ENCODE results near the gene MIGA1. TPM values are rescaled to one million over a fixed set of nuclear protein-coding genes. Genes with fewer than 3 reads are reported as not detected.
"Not testable (repeated sequence)": the region's sequence is repeated elsewhere in the genome, so short reads cannot be mapped to it uniquely, and the experiment has no call there.

Gene MIGA1
- total RNA-seq, 1 donor from 2014 or later: 28.5 TPM

DNA sequence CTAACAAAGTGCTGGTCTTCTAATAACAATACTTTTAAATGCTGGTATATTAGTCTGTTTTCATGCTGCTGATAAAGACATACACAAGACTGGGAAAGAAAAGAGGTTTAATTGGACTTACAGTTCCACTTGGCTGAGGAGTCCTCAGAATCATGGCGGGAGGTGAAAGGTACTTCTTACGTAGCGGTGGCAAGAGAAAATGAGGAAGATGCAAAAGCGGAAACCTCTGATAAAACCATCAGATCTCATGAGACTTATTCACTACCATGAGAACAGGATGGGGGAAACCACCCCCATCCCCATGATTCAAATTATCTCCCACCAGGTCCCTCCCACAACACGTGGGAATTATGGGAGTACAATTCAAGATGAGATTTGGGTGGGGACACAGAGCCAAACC is 139.5 kb downstream of the MIGA1 start:
- DNase-seq: not testable (repeated sequence)

DNA sequence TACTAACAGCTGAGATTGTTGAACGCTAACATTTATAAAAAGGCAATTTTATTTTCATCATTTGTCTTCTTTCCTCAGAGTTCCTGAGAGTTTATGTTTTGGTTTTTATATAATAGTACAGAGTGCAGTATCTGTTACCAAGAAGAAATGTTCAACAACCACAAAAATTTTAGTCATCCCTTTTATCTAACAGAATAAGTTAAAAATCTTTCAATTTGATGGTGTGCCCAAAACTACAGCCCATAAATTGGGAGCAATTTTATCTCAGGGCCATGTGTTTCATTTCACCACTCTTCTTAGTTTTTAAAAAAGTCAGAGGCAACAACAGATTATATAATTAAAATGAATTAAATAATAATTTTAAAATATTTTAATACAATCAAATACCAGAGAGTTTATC is 146.1 kb downstream of the MIGA1 start:
- no peak for DNase-seq

DNA sequence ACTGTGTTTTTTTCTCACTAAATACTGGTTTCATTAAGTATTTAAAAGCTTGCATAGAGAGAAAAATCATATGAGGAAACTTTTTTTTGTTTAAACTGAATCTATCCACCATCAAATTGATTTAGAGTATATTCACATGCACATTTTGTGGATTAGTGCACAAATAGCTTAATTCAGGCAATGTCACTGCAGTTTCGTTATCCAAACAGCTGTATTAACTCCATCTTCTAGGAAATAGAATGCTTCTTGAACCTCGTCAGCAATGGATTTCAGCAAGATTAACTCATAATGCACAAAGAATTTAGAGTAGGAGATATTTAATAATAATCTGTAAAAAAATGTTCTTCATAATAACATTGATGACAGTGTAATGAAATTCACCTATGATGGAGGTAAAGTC is 146.5 kb downstream of the MIGA1 start:
- DNase-seq: no peak

DNA sequence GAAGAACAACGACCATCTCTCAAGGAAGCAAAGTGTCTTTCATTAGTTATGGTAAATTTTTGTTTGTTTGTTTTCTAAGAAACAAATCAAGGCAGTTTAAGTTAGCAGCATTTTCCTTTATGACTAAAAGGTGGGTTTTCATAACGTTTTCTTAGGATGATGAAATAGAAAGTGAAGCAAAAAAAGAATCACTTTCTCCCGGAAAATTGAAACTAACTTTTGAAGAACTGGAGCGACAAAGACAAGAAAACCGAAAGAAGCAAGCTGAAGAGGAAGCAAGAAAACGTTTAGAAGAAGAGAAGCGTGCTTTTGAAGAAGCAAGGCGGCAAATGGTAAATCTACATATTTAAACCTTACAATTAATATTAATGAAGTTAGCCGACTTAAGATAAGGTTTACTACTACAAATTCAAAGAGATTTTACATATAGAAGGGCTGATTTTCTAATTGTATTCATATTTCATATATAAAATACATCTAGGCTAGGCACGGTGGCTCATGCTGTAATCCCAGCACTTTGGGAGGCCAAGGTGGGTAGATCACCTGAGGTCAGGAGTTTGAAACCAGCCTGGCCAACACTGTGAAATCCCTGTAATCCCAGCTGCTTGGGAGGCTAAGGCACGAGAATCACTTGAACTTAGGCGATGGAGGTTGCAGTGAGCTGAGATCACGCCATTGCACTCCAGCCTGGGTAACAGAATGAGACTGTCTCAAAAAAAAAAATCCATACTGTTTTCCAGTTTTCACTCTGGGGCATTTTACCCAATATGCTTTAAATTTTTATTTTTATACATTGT is 147.3 kb downstream of the MIGA1 start:
- DNase-seq: no peak

DNA sequence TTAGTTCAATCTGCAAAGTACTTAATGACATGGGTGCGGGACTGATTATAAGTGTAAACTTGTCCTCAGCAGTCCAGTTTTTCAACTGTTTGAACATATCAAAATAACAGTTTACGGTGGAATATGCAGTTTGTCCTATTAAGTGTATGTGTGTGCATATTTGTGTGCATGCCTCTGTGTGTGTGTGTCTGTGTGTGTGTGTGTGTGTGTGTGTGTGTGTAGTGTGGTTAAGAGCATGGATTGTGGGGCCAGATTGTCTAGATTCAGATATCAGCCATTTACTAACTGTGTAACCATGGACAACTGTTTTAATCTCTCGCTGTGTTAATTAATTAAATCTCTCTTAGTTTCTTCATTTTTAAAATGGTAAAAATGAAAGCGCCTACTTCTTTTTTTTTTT is 148.0 kb downstream of the MIGA1 start:
- DNase-seq: no peak

Other genes with a start within 250 kb of the MIGA1 start
- gene ZZZ3, start 97.0 kb upstream of the MIGA1 start, total RNA-seq: 164 TPM
- 271 TPM for gene USP33, start 19.8 kb upstream of the MIGA1 start, total RNA-seq
- gene NEXN, start 109.0 kb downstream of the MIGA1 start, total RNA-seq: 0.31 TPM
- 408 TPM for gene FUBP1, start 199.4 kb downstream of the MIGA1 start, total RNA-seq
- 35.4 TPM for gene DNAJB4, start 225.3 kb downstream of the MIGA1 start, total RNA-seq

All from occipital lobe (tissue), 2 donors.